HPDE6-E6E7 (cell line): ENCODE measurements around the gene PRDM16.

Experiments
- DNase-seq: peaks from one replicate; pipeline ENCODE4 v3.0.0; 2011; ENCODE audit warnings: missing footprints; ENCODE audit errors: extremely low spot score

The PRDM16 gene

GRCh38 chr1:3393024-3393986 lies 324.3 kb downstream of the PRDM16 start:
- no peak for DNase-seq

- DNase-seq, result no peak
Measured at GRCh38 chr1:3393987-3394920, 325.3 kb downstream of the PRDM16 start.

- DNase-seq, result no peak
Measured at GRCh38 chr1:3396411-3396810, 327.4 kb downstream of the PRDM16 start.

- DNase-seq, result no peak
Measured at GRCh38 chr1:3397311-3397710, 328.3 kb downstream of the PRDM16 start.

GRCh38 chr1:3398396-3399140 lies 329.6 kb downstream of the PRDM16 start:
- DNase-seq, result no peak

GRCh38 chr1:3399732-3400131 lies 330.7 kb downstream of the PRDM16 start:
- DNase-seq, result no peak

GRCh38 chr1:3401585-3402257 lies 332.7 kb downstream of the PRDM16 start:
- DNase-seq, result no peak

GRCh38 chr1:3402258-3403010 lies 333.4 kb downstream of the PRDM16 start:
- DNase-seq, result no peak

- no peak for DNase-seq
Measured at GRCh38 chr1:3403011-3403345, 334.0 kb downstream of the PRDM16 start.

- no peak for DNase-seq
Measured at GRCh38 chr1:3403388-3404231, 334.6 kb downstream of the PRDM16 start.

- DNase-seq, result no peak
Measured at GRCh38 chr1:3404301-3404700, 335.3 kb downstream of the PRDM16 start.

GRCh38 chr1:3404801-3405200 lies 335.8 kb downstream of the PRDM16 start:
- no peak for DNase-seq

GRCh38 chr1:3405491-3405890 lies 336.5 kb downstream of the PRDM16 start:
- no peak for DNase-seq

- DNase-seq, result no peak
Measured at GRCh38 chr1:3405974-3406867, 337.2 kb downstream of the PRDM16 start.

GRCh38 chr1:3407021-3407420 lies 338.0 kb downstream of the PRDM16 start:
- no peak for DNase-seq

GRCh38 chr1:3408751-3409266 lies 339.8 kb downstream of the PRDM16 start:
- DNase-seq, result no peak

- DNase-seq, result no peak
Measured at GRCh38 chr1:3409366-3410141, 340.6 kb downstream of the PRDM16 start.
